DMS114 treated with DMSO at 0.1 percent for 48 hours (cell line): ENCODE data around the gene PLEKHA4.
A peak's percentile ranks its signal among the peaks of the same experiment; 100 is the strongest.
"Not testable (repeated sequence)": the region's sequence is repeated elsewhere in the genome, so short reads cannot be mapped to it uniquely, and the experiment has no call there.

Experiments used
- DNase-seq: peaks from one replicate; lab custom pipeline; 2025; ENCODE audit not compliant: unreplicated experiment; lab: John Stamatoyannopoulos, UW

PLEKHA4 gene

DNA sequence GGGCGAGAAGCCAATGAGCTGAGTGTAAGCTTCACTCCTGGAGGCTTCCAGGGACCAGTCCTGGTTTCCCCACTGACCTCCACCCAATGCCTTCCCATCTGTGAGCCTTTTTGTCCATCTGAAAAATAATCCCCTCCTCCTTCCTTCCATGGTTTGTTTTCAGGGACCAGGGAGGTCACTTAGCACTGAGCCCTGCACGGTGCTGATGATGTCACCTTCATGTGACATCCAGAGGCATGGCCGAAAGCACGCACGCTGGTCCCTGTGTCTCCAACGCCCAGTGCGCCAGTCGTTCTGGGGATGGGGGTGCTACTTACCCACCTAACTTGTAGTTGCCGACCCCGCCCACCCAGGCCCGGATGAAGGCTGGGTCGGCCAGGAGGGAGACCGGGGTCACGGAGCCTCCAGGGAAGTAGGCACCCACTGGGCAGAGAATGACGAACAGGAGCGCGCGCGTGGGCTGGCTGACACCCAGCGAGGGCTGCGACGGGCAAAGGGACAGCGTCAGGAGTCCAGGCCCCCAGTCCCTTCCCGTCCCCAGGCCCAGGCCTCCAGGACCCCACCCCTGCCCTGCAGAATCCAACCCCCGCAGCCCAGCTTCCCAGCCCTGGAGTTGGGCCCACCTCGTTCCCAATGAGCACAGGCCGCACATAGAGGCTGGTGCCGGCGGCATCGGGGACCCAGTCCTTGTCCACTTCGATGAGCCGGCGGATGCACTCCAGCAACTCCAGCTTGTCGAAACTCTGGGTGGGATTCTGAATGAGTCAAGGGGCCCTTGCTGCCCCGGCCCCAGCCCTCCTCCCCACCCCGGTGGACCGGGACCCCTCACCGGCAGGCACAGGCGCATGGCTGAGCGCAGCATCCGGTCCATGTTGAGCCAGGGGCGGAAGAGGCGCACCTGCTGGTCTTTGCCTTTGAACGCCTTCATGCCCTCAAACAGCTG lies 68.8 kb downstream of the PLEKHA4 start:
- no peak for DNase-seq

DNA sequence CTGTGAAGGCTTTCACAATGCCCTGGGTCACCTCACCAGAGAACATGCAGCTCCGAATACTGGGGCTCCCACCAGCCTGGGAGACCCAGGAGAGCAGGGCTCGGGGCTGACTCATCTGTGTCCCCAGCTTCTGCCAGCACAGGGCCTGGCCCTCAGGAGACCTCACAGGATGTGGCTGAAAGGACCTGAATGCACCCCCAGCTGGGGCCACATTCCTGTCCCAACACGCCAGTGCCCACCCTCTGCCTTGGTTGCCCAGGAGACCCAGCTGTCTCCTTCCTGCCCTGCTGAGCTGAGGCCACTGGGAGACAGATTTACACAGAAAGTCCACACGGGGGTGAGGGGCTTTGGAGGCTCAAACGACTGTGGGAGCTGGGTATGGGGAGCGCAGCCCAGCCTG lies 69.5 kb downstream of the PLEKHA4 start:
- no peak for DNase-seq

DNA sequence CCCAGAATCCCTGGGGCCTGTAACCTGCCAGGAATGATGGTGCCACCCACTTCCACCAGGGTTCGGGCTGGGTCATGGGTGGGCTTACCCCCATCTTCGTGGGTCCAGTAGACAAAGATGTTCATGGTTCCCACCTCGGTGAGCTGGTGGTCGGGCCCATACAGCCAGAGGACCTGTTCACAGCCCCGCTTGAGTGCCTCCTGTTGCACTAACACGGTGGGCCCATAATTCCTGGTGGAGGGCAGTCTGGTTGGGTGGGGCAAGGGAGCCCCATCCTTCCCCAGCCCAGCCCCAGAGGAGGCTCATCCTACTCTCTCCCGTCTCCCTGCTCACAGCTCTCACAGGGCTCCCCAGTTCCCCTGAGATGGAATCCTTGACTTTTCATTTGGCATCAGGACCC lies 71.3 kb downstream of the PLEKHA4 start:
- no peak for DNase-seq

DNA sequence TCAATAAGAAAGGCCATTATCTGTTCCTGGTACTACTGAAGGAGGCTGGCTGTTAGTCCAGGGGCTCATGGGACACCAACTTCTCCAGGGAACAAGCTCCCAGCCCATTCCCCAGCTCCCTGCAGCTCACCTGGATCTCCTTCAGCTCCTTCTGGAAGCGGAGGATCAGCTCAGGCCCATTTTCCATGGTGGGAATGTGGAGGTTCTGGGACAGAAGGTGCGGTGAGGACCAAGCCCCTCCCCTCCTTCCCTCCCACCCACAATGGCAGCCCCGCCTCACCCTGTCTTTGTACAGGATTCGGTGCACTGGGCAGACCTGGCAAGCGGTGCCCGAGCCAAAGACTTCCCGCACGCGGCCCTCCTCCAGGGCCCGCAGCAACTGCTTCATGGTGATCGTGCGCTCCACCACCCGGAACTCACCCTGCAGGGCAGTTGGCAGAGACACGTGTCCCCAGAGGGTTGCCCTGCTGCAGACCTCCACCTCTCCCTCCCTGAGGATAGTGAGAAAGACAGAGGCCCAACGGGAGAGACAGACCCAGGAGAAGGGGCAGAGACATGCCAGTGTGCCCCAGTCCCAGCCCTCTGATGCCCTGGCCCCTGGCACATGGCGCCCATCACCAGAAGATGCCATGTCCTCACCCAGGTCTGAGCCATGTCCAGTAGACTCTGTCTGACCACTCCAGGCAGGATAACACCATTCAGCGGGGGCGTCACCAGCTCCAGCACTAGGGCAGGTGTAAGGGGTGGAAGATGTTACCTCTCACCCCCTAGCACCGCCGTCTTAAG lies 71.9 kb downstream of the PLEKHA4 start:
- no peak for DNase-seq

DNA sequence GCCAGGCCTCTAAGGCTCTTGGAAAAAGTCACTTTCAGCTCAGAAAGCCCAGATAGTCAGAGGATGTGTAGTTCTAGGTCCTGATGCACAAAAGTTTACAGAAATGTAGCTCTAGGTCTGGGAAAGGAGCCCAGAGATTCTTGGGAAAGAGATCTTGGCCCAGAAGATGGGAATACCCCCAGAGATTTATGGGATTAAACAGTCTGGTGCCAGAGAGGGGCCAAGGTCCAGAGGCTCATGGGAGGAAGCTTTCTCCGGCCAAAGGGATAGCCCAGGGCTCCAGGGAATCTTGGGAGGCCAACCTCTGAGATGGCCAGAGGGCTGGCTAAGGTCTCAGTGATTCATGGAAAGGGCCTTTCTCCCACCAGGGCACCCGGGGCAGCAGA lies 72.7 kb downstream of the PLEKHA4 start:
- no peak for DNase-seq

DNA sequence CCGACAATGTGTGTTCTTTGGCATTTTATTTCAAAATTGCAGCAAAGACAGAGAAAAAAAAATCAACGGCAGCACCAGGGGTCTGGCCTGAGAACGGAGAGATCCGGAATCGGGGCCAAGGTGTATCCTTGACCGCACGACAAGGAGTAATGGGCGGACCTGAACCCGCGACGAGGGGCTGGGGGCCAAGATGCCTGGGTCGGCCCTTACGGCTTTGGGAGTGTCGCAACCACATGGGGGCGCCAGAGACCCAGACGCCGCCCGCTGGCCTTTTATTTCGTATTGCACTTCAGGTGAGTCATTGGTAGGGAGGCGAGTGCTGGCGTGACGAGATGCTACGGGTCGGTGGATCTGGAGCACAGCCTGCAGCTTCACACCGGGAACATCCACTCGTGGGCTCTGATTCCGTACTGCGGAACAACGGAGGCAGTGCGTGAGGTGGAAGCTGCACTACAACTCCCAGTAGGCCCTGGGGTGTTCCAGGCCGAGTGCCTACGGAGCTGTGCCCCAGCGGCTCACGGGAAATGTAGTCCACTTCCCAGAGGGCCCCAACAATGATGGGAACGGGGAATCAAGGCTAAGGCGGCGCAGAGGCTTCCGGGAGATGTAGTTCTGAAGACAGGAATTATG lies 73.2 kb downstream of the PLEKHA4 start:
- peak; percentile 83 for DNase-seq

DNA sequence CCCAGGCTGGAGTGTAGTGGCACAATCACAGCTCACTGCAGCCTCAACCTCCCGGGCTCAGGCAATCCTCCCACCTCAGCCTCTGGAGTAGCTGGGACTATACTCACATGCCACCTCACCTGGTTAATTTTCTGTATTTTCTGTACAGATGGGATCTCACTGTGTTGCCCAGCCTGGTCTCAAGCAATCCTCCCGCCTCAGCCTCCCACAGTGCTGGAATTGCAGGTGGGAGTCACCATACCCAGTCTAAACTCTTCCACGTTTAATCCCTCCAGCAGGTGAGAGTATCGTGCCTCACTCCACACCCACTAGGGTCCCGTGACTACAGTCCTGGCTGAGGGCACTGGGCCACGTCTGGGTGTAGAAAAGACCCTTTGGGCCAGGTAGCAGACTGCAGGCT lies 74.1 kb downstream of the PLEKHA4 start:
- no peak for DNase-seq

DNA sequence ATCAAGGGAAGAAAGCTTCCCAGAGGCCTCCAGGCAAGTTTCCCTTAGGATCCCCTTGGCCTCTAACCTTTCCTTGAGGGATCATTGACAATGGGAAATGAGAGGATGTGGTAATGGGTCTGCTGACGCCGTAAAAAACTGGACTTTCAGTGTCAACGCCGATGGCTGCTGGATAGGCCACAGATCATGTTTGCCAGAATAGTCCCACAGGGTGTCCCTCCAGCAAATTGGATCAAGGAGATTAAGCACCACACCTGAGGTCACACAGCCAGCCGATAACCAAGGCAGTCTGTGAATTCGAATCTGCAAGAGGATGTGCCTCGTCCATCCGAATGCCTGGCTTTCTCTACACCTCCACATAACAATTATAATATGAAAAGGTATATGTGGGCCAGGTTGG lies 75.1 kb downstream of the PLEKHA4 start:
- DNase-seq, result no peak

DNA sequence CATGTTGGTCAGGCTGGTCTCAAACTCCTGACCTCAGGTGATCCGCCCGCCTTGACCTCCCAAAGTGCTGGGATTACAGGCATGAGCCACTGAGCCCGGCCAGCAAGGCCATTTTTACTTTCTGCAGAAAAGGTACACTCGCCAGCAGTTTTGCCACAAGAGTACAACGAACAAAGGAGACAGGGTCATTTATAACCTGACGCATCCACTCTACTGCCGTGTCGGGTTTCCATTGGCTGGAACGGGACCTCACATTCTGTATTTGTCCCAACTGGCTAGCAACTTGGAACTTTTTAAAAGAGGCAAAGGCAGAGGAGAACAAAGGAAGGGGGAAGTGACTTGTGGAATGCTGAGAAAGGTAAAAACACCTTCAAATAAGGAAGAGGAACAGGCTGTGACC lies 81.1 kb downstream of the PLEKHA4 start:
- DNase-seq, result not testable (repeated sequence)
